Ishikawa (cell line): ENCODE results near the gene MYO5A.

ENCODE experiments used
- CEBPB ChIP-seq: IDR thresholded peaks from 2 replicates; pipeline ENCODE4 v1.6.1; 2012
- CREB1 ChIP-seq: IDR thresholded peaks from 2 replicates; pipeline ENCODE4 v1.6.1; 2012; ENCODE audit warnings: low read depth
- EGR1 ChIP-seq: IDR thresholded peaks from 2 replicates; pipeline ENCODE4 v1.6.1; 2012
- EP300 ChIP-seq: IDR thresholded peaks from 2 replicates; pipeline ENCODE4 v1.6.1; 2012; ENCODE audit warnings: borderline replicate concordance
- FOXM1 ChIP-seq: IDR thresholded peaks from 2 replicates; pipeline ENCODE4 v1.6.1; 2012; ENCODE audit warnings: low read depth, borderline replicate concordance
- NFIC ChIP-seq: IDR thresholded peaks from 2 replicates; pipeline ENCODE4 v1.6.1; 2012
- RAD21 ChIP-seq: IDR thresholded peaks from 2 replicates; pipeline ENCODE4 v1.6.1; 2012; ENCODE audit warnings: low read depth
- TAF1 ChIP-seq: IDR thresholded peaks from 2 replicates; pipeline ENCODE4 v1.6.1; 2012; ENCODE audit warnings: low read depth, mild to moderate bottlenecking
- TCF12 ChIP-seq: IDR thresholded peaks from 2 replicates; pipeline ENCODE4 v1.6.1; 2012; ENCODE audit warnings: low read depth
- TEAD4 ChIP-seq: IDR thresholded peaks from 2 replicates; pipeline ENCODE4 v1.6.1; 2012
- YY1 ChIP-seq: IDR thresholded peaks from 2 replicates; pipeline ENCODE4 v1.6.1; 2012; ENCODE audit warnings: low read depth
- ZBTB7A ChIP-seq: IDR thresholded peaks from 2 replicates; pipeline ENCODE4 v1.6.1; 2012; ENCODE audit warnings: low read depth
- TF ChIP-seq, protein P1 (sequence below): IDR thresholded peaks from 2 replicates; pipeline ENCODE4 v1.6.1; 2012
- TF ChIP-seq, protein P2 (sequence below): IDR thresholded peaks from 2 replicates; pipeline ENCODE4 v1.6.1; 2012; ENCODE audit warnings: low read depth, mild to moderate bottlenecking
- TF ChIP-seq, protein P3 (sequence below): IDR thresholded peaks from 2 replicates; pipeline ENCODE4 v1.6.1; 2012

Gene MYO5A

DNA sequence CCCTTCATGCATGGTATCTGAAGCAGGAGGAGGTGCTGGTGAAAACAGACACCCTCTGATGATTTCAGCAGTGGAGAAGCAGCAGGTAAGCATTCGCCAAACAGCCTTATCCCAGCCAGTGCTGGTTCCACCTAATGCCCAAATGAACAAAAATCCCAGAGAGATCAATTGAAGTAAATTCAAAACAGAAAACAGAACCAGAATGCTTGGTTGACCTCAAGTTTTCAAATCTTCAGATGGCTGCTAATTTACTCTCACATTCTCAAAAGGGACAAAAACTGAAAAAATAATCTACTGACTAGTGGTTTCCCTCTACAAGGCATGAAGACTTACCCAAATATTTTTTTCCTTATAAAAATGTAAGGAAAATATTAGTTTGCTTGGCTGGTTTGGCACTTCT is 146.0 kb downstream of the MYO5A start:
- TF ChIP-seq CREB1 (no peak), EP300 (no peak), YY1 (no peak), TAF1 (no peak)
- TF ChIP-seq, protein P1, sequence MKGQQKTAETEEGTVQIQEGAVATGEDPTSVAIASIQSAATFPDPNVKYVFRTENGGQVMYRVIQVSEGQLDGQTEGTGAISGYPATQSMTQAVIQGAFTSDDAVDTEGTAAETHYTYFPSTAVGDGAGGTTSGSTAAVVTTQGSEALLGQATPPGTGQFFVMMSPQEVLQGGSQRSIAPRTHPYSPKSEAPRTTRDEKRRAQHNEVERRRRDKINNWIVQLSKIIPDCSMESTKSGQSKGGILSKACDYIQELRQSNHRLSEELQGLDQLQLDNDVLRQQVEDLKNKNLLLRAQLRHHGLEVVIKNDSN = no peak
- TF ChIP-seq, protein P2, sequence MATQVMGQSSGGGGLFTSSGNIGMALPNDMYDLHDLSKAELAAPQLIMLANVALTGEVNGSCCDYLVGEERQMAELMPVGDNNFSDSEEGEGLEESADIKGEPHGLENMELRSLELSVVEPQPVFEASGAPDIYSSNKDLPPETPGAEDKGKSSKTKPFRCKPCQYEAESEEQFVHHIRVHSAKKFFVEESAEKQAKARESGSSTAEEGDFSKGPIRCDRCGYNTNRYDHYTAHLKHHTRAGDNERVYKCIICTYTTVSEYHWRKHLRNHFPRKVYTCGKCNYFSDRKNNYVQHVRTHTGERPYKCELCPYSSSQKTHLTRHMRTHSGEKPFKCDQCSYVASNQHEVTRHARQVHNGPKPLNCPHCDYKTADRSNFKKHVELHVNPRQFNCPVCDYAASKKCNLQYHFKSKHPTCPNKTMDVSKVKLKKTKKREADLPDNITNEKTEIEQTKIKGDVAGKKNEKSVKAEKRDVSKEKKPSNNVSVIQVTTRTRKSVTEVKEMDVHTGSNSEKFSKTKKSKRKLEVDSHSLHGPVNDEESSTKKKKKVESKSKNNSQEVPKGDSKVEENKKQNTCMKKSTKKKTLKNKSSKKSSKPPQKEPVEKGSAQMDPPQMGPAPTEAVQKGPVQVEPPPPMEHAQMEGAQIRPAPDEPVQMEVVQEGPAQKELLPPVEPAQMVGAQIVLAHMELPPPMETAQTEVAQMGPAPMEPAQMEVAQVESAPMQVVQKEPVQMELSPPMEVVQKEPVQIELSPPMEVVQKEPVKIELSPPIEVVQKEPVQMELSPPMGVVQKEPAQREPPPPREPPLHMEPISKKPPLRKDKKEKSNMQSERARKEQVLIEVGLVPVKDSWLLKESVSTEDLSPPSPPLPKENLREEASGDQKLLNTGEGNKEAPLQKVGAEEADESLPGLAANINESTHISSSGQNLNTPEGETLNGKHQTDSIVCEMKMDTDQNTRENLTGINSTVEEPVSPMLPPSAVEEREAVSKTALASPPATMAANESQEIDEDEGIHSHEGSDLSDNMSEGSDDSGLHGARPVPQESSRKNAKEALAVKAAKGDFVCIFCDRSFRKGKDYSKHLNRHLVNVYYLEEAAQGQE = no peak
- TF ChIP-seq, protein P3, sequence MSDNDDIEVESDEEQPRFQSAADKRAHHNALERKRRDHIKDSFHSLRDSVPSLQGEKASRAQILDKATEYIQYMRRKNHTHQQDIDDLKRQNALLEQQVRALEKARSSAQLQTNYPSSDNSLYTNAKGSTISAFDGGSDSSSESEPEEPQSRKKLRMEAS = no peak

DNA sequence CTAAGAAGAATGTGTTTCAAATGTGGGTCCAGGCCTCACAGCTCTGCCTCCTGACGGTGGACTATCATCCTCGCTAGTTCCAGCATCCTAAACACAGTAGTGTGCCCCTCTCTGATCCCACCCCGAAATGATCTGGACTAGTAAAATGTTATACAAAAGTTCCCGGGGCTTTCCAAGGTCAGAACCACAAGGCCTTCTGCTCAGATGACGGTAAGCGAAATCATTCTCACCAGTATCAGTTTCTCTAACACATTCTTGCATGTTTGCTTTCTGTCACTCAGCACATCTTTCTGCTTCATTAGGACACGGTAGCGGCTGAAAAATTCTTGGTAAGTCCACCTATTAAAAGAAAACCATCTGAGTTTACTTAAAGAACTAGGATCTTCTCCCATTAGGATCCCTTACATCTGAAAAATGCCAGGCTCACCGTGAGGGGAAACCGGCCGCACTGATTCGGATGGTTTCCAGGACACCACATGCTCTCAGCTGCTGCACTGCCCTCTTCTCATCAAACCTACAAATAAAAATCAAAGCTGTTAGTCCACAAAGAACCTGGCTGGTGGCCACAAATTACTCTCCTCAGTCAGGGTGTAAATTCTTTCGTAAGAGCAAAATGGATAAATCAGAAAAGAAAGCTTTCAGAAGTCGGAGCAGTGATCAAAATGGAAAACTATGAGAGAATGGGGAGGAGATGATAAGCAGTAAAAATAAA is 149.1 kb downstream of the MYO5A start:
- TF ChIP-seq NFIC (no peak), EGR1 (no peak), CEBPB (no peak), TCF12 (no peak), TAF1 (no peak), ZBTB7A (no peak), FOXM1 (no peak), EP300 (no peak), RAD21 (no peak), TEAD4 (no peak), YY1 (no peak), CREB1 (no peak)
- TF ChIP-seq, protein P3 = no peak
- TF ChIP-seq, protein P2 = no peak
- TF ChIP-seq, protein P1 = no peak

DNA sequence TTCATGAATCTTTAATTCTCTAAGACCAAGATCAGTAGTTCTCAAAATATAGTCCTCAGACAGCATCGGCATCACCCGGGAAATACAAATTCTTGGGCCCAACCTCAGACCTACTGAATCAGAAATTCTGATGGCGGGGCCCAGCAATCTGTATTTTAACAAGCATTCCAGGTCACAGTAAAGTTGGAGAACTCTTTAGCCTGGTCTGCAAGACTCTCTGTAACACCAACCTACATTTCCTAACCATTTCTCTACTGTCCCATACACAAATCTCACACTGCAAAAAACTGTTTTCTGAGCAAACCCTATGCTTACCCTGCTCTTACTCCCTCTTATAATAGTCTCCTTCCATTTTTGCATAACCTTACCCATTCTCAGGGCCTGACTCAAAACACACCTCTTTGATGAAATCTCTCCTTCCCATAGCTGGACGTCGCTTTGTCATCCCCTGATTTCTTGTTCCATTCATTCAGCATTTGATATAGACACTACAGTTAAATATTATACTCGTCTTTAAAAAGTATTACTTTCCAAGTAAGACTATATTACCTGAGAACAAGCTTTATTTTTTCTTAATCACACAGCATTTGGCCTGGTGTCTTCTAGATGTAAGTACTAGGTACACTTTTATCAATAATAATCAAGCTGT is 149.8 kb downstream of the MYO5A start:
- TF ChIP-seq ZBTB7A (no peak), FOXM1 (no peak), NFIC (no peak)

DNA sequence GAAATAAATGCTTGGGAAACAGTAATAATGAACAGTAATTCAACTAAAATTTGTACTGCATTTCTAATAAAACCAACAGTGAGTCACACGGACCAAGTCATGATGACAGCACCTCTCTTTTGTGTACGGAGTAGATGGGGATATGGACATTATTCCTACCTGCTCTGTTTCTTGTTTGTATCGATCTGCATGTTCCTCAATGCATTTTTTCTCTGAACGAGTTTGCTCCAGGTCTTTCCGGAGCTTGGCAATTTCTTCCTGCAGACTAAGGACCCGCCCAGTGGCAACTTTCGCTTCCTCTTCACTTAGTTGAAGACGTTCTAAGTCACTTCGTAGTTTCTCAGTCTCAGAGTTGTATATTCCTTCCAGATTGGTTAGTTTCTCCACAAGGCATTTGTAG is 158.7 kb downstream of the MYO5A start:
- no peak for TF ChIP-seq EGR1
- TF ChIP-seq FOXM1 = no peak
- TF ChIP-seq, protein P1 = no peak

DNA sequence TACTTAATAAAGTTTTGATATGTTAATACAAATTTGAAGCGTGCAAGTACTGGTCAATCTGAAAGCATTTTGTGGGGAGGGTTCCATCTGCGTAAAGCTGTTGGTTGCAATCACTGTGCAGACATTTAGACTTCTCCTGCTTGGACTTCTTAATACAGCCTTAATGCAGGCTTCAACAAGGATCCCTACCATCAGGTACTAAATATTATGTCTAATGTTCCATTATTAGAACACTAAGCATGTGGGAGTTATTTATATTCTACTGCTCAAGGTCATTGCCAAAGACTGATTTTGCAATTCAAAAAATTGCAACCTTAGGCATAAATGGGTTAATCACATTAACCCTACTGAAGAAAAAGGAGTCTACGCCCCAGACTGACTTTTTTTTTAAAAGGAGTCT is 159.2 kb downstream of the MYO5A start:
- TF ChIP-seq EP300 (no peak), EGR1 (no peak), CREB1 (no peak), NFIC (no peak), TEAD4 (no peak), RAD21 (no peak), TAF1 (no peak), TCF12 (no peak), CEBPB (no peak), ZBTB7A (no peak)
- TF ChIP-seq, protein P1 = no peak
- TF ChIP-seq, protein P2 = no peak
- TF ChIP-seq, protein P3 = no peak
